Esophagus mucosa (tissue), 1 donor: ENCODE data around the gene MAGI3. TPM values are rescaled to one million over a fixed set of nuclear protein-coding genes. Genes with fewer than 3 reads are reported as not detected.
A peak's percentile ranks its signal among the peaks of the same experiment; 100 is the strongest.
"Not testable (repeated sequence)": the region's sequence is repeated elsewhere in the genome, so short reads cannot be mapped to it uniquely, and the experiment has no call there.

Experiments
- ATAC-seq: fragments of 200-7000 bp; cut with Tn5 transposase; one replicate; pipeline ENCODE4 v1.9.1; 2020
- total RNA-seq: library from RNA; stranded (reverse); gene quantifications from one replicate; pipeline ENCODE4 v1.2.4, GENCODE V29; 2023
- donor health status: DM: yes; HTN: yes; CAD: no.

MAGI3 gene
- total RNA-seq, 1 donor from 2014 or later = 16.5 TPM

- ATAC-seq = no peak
Measured at GRCh38 chr1:113444857-113445256, 54.5 kb downstream of the MAGI3 start.

GRCh38 chr1:113451710-113452109, 61.4 kb downstream of the MAGI3 start:
- ATAC-seq = no peak

DNA sequence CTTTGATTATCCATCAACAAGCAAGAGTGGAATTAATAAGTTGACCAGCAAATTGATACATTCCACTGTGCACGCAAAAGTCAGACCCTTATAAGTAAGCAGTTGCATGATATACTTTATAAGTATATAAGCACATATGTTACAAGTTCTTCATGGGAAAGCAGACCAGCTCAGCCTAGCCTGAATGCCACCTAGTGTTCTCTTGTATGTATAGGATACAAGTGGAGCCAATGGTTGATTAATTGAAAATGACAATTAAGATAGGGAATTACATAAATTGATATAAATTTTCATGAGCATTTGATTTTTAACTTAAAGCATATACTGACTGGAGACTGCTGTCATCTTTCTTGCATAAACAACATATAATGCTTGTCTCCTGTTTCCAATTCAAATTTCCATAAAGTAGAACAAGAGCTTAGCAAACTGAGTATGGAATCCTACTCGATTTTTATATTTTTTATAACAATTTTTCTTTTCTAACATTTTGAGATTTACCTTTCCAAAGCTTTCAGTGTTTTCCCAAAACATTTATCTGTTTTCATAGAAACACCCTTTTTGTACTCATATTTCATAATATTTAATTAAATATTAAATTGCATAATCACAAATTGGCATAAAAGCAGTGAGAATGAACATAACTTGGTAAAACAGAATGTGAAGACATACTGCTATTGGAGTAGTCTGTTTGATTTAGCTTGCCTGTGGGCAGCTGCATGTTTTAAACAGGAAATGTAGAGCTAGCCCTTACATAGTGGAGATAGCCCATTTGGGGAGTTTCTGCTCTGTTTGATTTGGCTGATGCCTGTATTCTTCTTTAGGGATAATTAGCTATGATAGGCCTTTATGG, 62.8 kb downstream of the MAGI3 start:
- ATAC-seq = peak; percentile 63

DNA sequence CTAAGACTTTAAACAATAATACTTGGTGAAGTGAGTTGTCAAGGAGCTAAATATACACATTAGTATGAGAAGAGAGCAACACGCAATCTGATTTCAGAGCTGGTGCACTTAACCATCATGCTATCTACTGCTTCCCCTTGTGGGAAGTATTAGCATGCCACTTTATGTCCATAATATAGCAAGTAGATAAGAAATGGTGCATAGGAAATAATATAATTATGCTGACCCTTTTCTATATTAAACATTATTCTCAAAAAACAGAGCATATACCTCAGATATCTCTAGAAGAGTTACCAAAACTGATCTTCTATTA, 63.4 kb downstream of the MAGI3 start:
- no peak for ATAC-seq

GRCh38 chr1:113455374-113455773, 65.1 kb downstream of the MAGI3 start:
- no peak for ATAC-seq

DNA sequence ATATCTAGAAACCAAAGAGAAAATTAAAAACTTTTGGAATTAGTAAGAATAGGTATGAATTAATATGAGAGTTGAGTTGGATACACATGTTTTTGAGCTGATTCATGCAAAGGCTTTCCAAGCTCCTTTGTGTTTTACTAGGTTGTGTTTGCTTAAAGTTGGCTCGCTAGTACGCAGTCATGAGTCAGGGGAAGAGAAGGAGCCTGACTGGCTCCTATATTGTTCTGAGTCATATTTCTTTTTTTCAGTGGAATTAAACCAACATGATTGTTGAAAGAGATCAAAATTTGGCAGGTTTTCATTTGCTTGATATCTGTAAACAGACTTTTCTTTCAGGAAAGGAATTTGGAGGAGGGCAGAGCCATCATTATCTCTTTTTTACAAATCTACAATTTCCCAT, 66.7 kb downstream of the MAGI3 start:
- peak; percentile 99 for ATAC-seq

- ATAC-seq = no peak
Measured at GRCh38 chr1:113459279-113459678, 69.0 kb downstream of the MAGI3 start.

- no peak for ATAC-seq
Measured at GRCh38 chr1:113467991-113468390, 77.7 kb downstream of the MAGI3 start.

- not testable (repeated sequence) for ATAC-seq
Measured at GRCh38 chr1:113478427-113479195, 88.3 kb downstream of the MAGI3 start.

- ATAC-seq = peak; percentile 23
Measured at GRCh38 chr1:113479713-113480676, 89.7 kb downstream of the MAGI3 start.

DNA sequence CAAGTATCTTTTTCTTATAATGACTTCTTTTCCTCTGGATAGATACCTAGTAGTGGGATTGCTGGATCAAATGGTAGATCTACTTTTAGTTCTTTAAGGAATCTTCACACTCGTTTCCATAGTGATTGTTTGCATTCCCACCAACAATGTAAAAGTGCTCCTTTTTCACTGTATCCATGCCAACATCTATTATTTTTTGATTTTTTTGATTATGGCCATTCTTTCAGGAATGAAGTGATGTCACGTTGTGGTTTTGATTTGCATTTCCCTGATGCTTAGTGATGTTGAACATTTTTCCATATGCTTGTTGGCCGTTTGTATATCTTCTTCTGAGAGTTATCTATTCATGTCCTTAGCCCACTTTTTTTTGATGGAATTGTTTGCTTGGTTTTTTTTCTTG, 94.8 kb downstream of the MAGI3 start:
- not testable (repeated sequence) for ATAC-seq

- peak; percentile 45 for ATAC-seq
Measured at GRCh38 chr1:113488576-113489177, 98.4 kb downstream of the MAGI3 start.

- ATAC-seq = no peak
Measured at GRCh38 chr1:113490384-113490783, 100.1 kb downstream of the MAGI3 start.

DNA sequence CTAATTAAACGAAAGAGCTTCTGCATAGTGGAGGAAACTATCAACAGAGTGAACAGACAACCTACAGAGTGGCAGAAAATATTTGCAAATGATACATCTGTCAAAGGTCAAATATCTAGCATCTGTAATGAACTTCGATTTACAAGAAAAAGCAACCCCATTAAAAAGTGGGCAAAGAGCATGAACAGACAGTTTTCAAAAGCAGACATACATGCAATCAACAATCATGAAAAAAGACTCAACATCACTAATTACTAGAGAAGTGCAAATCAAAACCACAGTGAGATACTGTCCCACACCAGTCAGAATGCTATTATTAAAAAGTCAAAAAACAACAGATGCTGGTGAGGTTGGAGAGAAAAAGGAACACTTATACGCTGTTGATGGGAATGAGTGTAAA, 103.2 kb downstream of the MAGI3 start:
- ATAC-seq = no peak

DNA sequence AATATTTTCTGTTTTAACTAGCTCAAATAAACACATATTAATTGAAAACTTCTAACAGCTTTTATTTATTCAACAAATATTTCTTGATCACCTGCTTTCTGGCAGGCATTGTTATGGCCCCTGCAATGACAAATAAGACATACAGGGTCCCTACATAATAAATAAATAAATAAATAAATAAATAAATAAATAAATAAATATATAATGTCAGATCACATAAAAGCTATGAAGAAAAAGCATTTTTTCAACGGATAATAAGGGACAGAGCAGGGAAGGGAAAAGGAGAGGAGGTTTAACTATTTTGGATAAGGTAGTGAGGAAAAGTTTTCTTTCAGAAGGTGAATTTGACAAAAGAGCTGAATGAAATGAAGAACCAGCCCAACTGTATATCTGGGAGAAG, 115.0 kb downstream of the MAGI3 start:
- no peak for ATAC-seq

DNA sequence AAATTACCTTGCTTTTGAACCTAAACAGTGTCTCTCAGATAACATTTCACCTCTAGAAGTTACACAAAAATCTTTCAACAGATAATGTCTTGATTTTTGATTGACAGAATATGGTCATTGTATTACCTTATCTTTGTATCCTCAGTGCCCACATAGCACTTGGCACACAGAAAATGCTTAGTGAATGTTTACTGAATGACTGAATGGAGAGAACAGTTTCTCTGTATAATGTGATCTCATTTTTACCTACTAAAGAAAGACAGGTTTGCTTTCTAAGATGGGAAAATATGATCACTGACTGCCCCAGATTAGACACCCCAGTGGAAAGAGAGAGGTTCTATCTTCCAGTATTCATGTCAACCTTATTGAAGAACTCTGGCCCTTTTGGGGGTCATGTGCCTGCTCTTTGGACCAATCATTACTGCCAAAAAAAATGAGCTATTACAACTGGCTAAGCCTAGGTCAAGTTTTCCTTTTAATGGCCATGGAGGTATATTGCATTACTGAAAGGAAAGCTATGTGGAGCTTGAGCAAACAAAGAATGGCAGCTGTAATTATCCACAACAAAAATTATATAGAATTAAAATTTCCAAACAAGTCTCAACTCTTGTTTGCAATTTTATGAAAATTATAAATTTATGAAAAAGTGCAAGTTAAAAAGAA, 117.4 kb downstream of the MAGI3 start:
- ATAC-seq = no peak

- no peak for ATAC-seq
Measured at GRCh38 chr1:113508364-113509164, 118.2 kb downstream of the MAGI3 start.

DNA sequence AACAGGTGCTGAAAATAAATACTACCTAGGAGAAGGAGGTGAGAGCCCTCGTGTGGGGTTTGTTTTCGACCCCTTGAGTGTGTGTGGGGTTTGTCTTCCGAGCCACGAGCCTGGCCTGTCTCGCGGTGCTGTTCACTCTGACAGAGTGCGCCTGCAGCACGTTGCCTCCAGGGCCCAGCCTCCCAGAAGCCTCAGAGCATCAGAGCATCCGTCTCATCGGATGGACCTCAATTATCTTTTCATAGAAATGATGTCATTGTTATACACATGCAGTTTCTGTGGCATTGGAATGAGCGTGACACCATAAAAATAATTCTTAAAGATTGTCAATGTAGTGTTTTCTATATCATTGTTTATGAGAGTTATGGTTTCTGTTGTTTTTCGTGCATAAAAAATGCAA, 119.5 kb downstream of the MAGI3 start:
- not testable (repeated sequence) for ATAC-seq

DNA sequence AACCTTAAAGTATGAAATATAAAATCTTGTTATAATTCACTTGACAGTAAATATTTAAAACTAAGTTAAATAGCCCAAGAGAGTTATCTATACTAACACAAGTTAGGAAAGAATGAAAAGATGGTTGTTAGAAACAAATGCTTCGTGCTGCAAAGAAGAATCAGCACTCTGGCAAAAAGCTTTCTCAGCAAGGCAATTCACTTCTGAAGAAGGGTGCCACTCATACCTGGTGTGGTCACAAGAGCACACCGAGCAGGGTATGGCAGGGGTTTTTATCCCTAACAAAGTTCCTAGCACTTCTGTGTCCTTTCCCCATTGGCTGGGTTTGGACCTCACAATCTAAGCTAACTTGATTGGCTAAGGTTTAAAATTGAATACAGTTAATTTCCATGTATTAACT, 121.0 kb downstream of the MAGI3 start:
- no peak for ATAC-seq

- peak; percentile 64 for ATAC-seq
Measured at GRCh38 chr1:113515498-113515897, 125.2 kb downstream of the MAGI3 start.

DNA sequence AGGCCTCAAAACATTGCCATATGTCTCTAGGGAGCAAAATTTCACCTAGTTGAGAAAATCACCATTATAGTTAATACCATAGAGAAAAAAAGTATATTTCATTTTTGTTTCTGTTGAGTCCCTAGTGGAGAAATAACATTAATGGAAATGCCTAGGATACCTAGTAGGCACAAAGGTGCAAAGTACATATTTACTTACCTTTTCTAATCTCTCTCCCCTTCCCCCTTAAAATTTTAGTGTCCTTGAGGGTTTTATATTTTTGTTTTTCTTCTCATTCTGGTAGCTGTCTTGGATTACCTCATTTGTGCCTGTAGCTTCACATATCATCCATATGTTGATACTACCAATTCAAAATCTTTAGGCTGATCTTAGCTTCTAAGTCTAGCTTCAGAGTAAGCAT, 127.0 kb downstream of the MAGI3 start:
- ATAC-seq = no peak
